Measurements from ENCODE around the gene RARB. TPM values are rescaled to one million over a fixed set of nuclear protein-coding genes. Genes with fewer than 3 reads are reported as not detected.
A peak's percentile ranks its signal among the peaks of the same experiment; 100 is the strongest.

Gene RARB
- total and polyA plus RNA-seq, 9 of the 15 experiments (the other 6 are each of a cell fraction or from before 2014, with no cell fraction given): 0.15 to 1.3 (median 0.27) TPM

- TF ChIP-seq ATF3 (IDR thresholded peaks at IDR 0.05): peak; percentile 91
- TF ChIP-seq ATF3 (CRISPR knock-in tag; conservative IDR thresholded peaks at IDR 0.05): peak; percentile 75
- TF ChIP-seq JUN (IDR thresholded peaks at IDR 0.05; ENCODE audit: borderline replicate concordance, low read depth, low read length): peak; percentile 89
- 0 out of 2 replicates have a peak, but pooled peaks have one; percentile 38 for TF ChIP-seq JUN (CRISPR knock-in tag; IDR thresholded peaks at IDR 0.05; ENCODE audit: borderline replicate concordance)
- TF ChIP-seq RBM22 (IDR thresholded peaks at IDR 0.05; ENCODE audit: low read depth, low read length, poor library complexity, severe bottlenecking): no peak
- peak; percentile 58 for TF ChIP-seq CBFA2T2 (conservative IDR thresholded peaks at IDR 0.05)
- peak; percentile 43; the same call in 1 of the 2 replicates for TF ChIP-seq TEAD4 (IDR thresholded peaks at IDR 0.05; ENCODE audit: low read length)
- no peak for TF ChIP-seq TEAD4 (CRISPR knock-in tag; IDR thresholded peaks at IDR 0.05; ENCODE audit: borderline replicate concordance)
- peak; percentile 50 for TF ChIP-seq ZFX (CRISPR knock-in tag; IDR thresholded peaks at IDR 0.05)
- TF ChIP-seq ZNF444 (CRISPR knock-in tag; IDR thresholded peaks at IDR 0.05): no peak
- no peak for TF ChIP-seq CCAR2 (IDR thresholded peaks at IDR 0.05; ENCODE audit: low read depth, low read length)
- peak; percentile 90 for TF ChIP-seq DPF2 (IDR thresholded peaks at IDR 0.05)
- TF ChIP-seq MTA1 (IDR thresholded peaks at IDR 0.05; ENCODE audit: borderline replicate concordance): 0 out of 2 replicates have a peak, but pooled peaks have one; percentile 35
- peak; percentile 45; the same call in 1 of the 2 replicates for TF ChIP-seq CXXC5 (CRISPR knock-in tag; IDR thresholded peaks at IDR 0.05)
- peak; percentile 81 for TF ChIP-seq CREM (IDR thresholded peaks at IDR 0.05; ENCODE audit: low read depth)
- TF ChIP-seq HDAC3 (IDR thresholded peaks at IDR 0.05; ENCODE audit: borderline replicate concordance, partially characterized antibody): peak; percentile 28
- TF ChIP-seq FIP1L1 (IDR thresholded peaks at IDR 0.05; ENCODE audit: low read depth, low read length, poor library complexity, severe bottlenecking): no peak
- peak; percentile 59 to 75; a peak in 3 of 4 replicates for TF ChIP-seq FOXK2 (conservative IDR thresholded peaks at IDR 0.05 in 1 of 2, IDR thresholded peaks at IDR 0.05 in 1 of 2; ENCODE audit: low read depth in 2 of 2)
Observed at GRCh38 chr3:25582242-25582641, 154.2 kb downstream of the RARB start (continued).

All from K562 (cell line).